Gastrocnemius medialis (tissue), 4 donors: Measurements from ENCODE around the gene CAMK2D.

Experiments used
- POLR2A ChIP-seq, 2 donors: fragments of 450-650 bp; IDR thresholded peaks; one replicate each; pipeline ENCODE4 v1.6.1; 2017; ENCODE audit warnings: antibody characterized with exemption in 2 of 2, mild to moderate bottlenecking in 2 of 2, moderate library complexity in 2 of 2
- TF ChIP-seq, protein P1 (sequence below), 5 experiments: fragments of 450-650 bp in 3 of 5; fragments of 200-600 bp in 2 of 5; sonication (generic) in 2 of 5; IDR thresholded peaks in 4 of 5; conservative IDR thresholded peaks in 1 of 5; 1 replicate in 4 of 5; 2 replicates in 1 of 5; pipeline ENCODE4 v1.5.1; 2016 to 2019; ENCODE audit warnings: antibody characterized with exemption in 5 of 5, mild to moderate bottlenecking in 3 of 5, moderate library complexity in 3 of 5

DNA sequence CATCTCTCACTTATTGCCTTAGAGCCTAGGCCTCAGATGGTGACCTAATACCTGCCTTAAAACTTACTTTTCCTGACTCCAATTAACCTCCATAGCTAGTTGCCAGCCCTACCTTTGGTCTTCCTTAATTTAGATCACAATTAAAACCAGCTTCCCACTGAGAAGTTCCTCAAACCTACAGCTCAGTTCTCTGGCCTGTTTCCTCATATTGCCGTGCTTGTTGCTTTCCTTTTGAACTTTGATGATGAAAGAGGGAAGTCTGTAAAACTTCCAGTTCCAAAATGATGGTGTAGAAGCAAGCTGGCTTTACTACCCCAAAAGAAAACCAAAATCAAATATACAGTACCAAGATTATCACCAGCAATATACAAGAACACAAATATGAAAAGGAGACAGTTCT lies 28.9 kb upstream of the CAMK2D start:
- TF ChIP-seq, protein P1, sequence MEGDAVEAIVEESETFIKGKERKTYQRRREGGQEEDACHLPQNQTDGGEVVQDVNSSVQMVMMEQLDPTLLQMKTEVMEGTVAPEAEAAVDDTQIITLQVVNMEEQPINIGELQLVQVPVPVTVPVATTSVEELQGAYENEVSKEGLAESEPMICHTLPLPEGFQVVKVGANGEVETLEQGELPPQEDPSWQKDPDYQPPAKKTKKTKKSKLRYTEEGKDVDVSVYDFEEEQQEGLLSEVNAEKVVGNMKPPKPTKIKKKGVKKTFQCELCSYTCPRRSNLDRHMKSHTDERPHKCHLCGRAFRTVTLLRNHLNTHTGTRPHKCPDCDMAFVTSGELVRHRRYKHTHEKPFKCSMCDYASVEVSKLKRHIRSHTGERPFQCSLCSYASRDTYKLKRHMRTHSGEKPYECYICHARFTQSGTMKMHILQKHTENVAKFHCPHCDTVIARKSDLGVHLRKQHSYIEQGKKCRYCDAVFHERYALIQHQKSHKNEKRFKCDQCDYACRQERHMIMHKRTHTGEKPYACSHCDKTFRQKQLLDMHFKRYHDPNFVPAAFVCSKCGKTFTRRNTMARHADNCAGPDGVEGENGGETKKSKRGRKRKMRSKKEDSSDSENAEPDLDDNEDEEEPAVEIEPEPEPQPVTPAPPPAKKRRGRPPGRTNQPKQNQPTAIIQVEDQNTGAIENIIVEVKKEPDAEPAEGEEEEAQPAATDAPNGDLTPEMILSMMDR (IDR thresholded peaks at IDR 0.05 in 4 of 5, conservative IDR thresholded peaks at IDR 0.05 in 1 of 5): no peak
- TF ChIP-seq POLR2A (IDR thresholded peaks at IDR 0.05): no peak
